IMR-90 (cell line): Measurements from ENCODE around the gene EXT2. TPM values are rescaled to one million over a fixed set of nuclear protein-coding genes. Genes with fewer than 3 reads are reported as not detected.

ENCODE experiments used
- ATAC-seq: fragments of 200-7000 bp; cut with Tn5 transposase; 2 replicates; pipeline ENCODE4 v1.9.1; 2020; ENCODE audit warnings: low read depth, mild to moderate bottlenecking, moderate library complexity
- BruUV-seq: library from RNA; stranded (reverse); fragments of 400-500 nt; replicated peaks from 2 replicates; lab custom pipeline; 2021; lab: Mats Ljungman, UMichigan
- CTCF ChIA-PET: fragments of 300-600 bp; formaldehyde crosslinking; extraction: SDS; loops from one replicate; lab custom pipeline; 2021; ENCODE audit warnings: antibody characterized with exemption; lab: Yijun Ruan, JAX
- POLR2A ChIA-PET: fragments of 300-600 bp; sonication (Branson Sonifier 250); formaldehyde crosslinking; loops from one replicate; lab custom pipeline; 2022; ENCODE audit warnings: antibody characterized with exemption; ENCODE audit not compliant: unreplicated experiment; lab: Charles Lee
- DNase-seq: peaks from one replicate; pipeline ENCODE4 v3.0.0; 2013
- H2AFZ ChIP-seq: replicated peaks from 2 replicates; pipeline ENCODE3; 2013; ENCODE audit warnings: low read length, mild to moderate bottlenecking; ENCODE audit not compliant: poor library complexity
- H2AK5ac ChIP-seq: 2 replicates; pipeline ENCODE4 v1.6.1; 2013; ENCODE audit warnings: low read depth, low read length, inconsistent platforms
- H2AK9ac ChIP-seq: replicated peaks from 2 replicates; pipeline ENCODE3; 2013; ENCODE audit warnings: mild to moderate bottlenecking, low read depth, low read length, moderate library complexity; ENCODE audit not compliant: poor library complexity
- H2BK120ac ChIP-seq: 2 replicates; pipeline ENCODE4 v1.6.1; 2013; ENCODE audit warnings: low read depth, low read length, inconsistent platforms
- H2BK15ac ChIP-seq: 3 replicates; pipeline ENCODE4 v1.6.1; 2013; ENCODE audit warnings: low read depth, low read length, inconsistent platforms
- H2BK20ac ChIP-seq: 2 replicates; pipeline ENCODE4 v1.6.1; 2013; ENCODE audit warnings: low read depth, mild to moderate bottlenecking, inconsistent platforms, low read length, moderate library complexity
- H2BK5ac ChIP-seq: 2 replicates; pipeline ENCODE4 v1.6.1; 2013; ENCODE audit warnings: mild to moderate bottlenecking, low read depth, low read length, inconsistent platforms; ENCODE audit not compliant: poor library complexity, severe bottlenecking
- H3K14ac ChIP-seq: replicated peaks from 2 replicates; pipeline ENCODE4 v1.6.1; 2013; ENCODE audit warnings: low read depth, low read length, inconsistent platforms
- H3K18ac ChIP-seq: 2 replicates; pipeline ENCODE4 v1.6.1; 2013; ENCODE audit warnings: low read depth, low read length, control low read depth
- H3K23ac ChIP-seq: 2 replicates; pipeline ENCODE4 v1.6.1; 2013; ENCODE audit warnings: low read depth, low read length, inconsistent platforms
- H3K27ac ChIP-seq: 2 replicates; pipeline ENCODE4 v1.5.1; 2013; ENCODE audit warnings: mild to moderate bottlenecking, control low read depth, low read length; ENCODE audit not compliant: insufficient read depth
- H3K27me3 ChIP-seq: 2 replicates; pipeline ENCODE4 v1.6.1; 2013; ENCODE audit warnings: low read length; ENCODE audit not compliant: control insufficient read depth, insufficient read depth
- H3K36me3 ChIP-seq: 2 replicates; pipeline ENCODE4 v1.6.1; 2013; ENCODE audit warnings: low read length, mixed read lengths; ENCODE audit not compliant: control insufficient read depth, insufficient read depth
- H3K4ac ChIP-seq: 2 replicates; pipeline ENCODE4 v1.6.1; 2013; ENCODE audit warnings: low read depth, low read length, inconsistent platforms
- H3K4me1 ChIP-seq: 2 replicates; pipeline ENCODE4 v1.6.1; 2013; ENCODE audit warnings: low read length, mixed read lengths; ENCODE audit not compliant: control insufficient read depth, insufficient read depth
- H3K4me2 ChIP-seq: 2 replicates; pipeline ENCODE4 v1.6.1; 2013; ENCODE audit warnings: low read depth, mild to moderate bottlenecking, control low read depth, low read length, moderate library complexity
- H3K4me3 ChIP-seq: 2 replicates; pipeline ENCODE4 v1.5.1; 2013; ENCODE audit warnings: low read depth, mild to moderate bottlenecking, control low read depth, low read length, moderate library complexity; ENCODE audit not compliant: insufficient read depth
- H3K56ac ChIP-seq: 2 replicates; pipeline ENCODE4 v1.6.1; 2013; ENCODE audit warnings: low read length, inconsistent platforms; ENCODE audit not compliant: insufficient read depth; ENCODE audit errors: extremely low read depth
- H3K79me1 ChIP-seq, 2 experiments: 2 replicates each; pipeline ENCODE4 v1.6.1; 2013; ENCODE audit warnings: low read length in 2 of 2, inconsistent platforms in 1 of 2, low read depth in 1 of 2
- H3K9ac ChIP-seq: 2 replicates; pipeline ENCODE4 v1.6.1; 2013; ENCODE audit warnings: low read depth, low read length, control low read depth
- H3K9me1 ChIP-seq: 2 replicates; pipeline ENCODE4 v1.6.1; 2013; ENCODE audit warnings: low read length, inconsistent platforms; ENCODE audit not compliant: insufficient read depth
- H3K9me3 ChIP-seq: 2 replicates; pipeline ENCODE4 v1.6.1; 2013; ENCODE audit warnings: low read length; ENCODE audit not compliant: control insufficient read depth, insufficient read depth
- H4K20me1 ChIP-seq: 2 replicates; pipeline ENCODE4 v1.6.1; 2013; ENCODE audit warnings: low read length, inconsistent platforms; ENCODE audit not compliant: insufficient read depth
- H4K5ac ChIP-seq: 2 replicates; pipeline ENCODE4 v1.6.1; 2013; ENCODE audit warnings: mild to moderate bottlenecking, low read depth, low read length, control low read depth
- H4K8ac ChIP-seq, 2 experiments: 2 replicates each; pipeline ENCODE4 v1.6.1; 2013; ENCODE audit warnings: low read depth in 2 of 2, low read length in 2 of 2, control low read depth in 1 of 2, inconsistent platforms in 1 of 2
- H4K91ac ChIP-seq: 2 replicates; pipeline ENCODE4 v1.6.1; 2013; ENCODE audit warnings: low read depth, low read length, inconsistent platforms; ENCODE audit not compliant: insufficient read depth
- BHLHE40 ChIP-seq: fragments of 150-350 bp; IDR thresholded peaks from 2 replicates; pipeline ENCODE4 v1.6.1; 2016; ENCODE audit warnings: mild to moderate bottlenecking, low read depth, low read length
- CEBPB ChIP-seq: IDR thresholded peaks from 2 replicates; pipeline ENCODE4 v1.6.1; 2012; ENCODE audit warnings: low read depth, low read length, improper control_type of control experiment
- ELK1 ChIP-seq: fragments of 150-350 bp; IDR thresholded peaks from 2 replicates; pipeline ENCODE4 v1.6.1; 2016; ENCODE audit warnings: low read depth, mild to moderate bottlenecking, low read length, moderate library complexity, borderline replicate concordance
- MAFK ChIP-seq: IDR thresholded peaks from 2 replicates; pipeline ENCODE4 v1.6.1; 2012; ENCODE audit warnings: low read depth, low read length, improper control_type of control experiment
- POLR2A ChIP-seq: IDR thresholded peaks from 2 replicates; pipeline ENCODE4 v1.6.1; 2012; ENCODE audit warnings: mild to moderate bottlenecking, low read depth, low read length
- RFX5 ChIP-seq: IDR thresholded peaks from 2 replicates; pipeline ENCODE4 v1.8.0; 2012; ENCODE audit warnings: low read depth, mild to moderate bottlenecking, low read length, moderate library complexity
- WGBS, 2 experiments: methylation state at CpG; one replicate each; pipeline versions ENCODE4 v1.1.5 to v1.1.7; 2013; ENCODE audit warnings: missing lambda C conversion rate in 2 of 2; ENCODE audit not compliant: insufficient read length in 1 of 2; ENCODE audit errors: extremely low coverage in 2 of 2; 5-methylcytosine and 5-hydroxymethylcytosine counted together
- dilution Hi-C: fragments of 300-500 bp; cut with HindIII; formaldehyde crosslinking; loops from one replicate; pipeline ENCODE4 v1.14.3; 2018; ENCODE audit warnings: low sequenced_read_pairs; ENCODE audit not compliant: unreplicated experiment
- in situ Hi-C: fragments of 300-500 bp; cut with MboI; formaldehyde crosslinking; loops from 3 replicates; pipeline ENCODE4 v1.14.3; 2019; ENCODE audit warnings: low sequenced_read_pairs, inconsistent platforms, mixed read lengths
- intact Hi-C: fragments of 100-400 bp; cut with micrococcal nuclease; formaldehyde crosslinking; loops from 2 replicates; pipeline ENCODE4 v1.10.0; 2022
- polyA plus RNA-seq, 3 experiments: library from polyadenylated mRNA; depleted of rRNA; stranded (reverse); fragments of >200 nt; gene quantifications; 2 replicates each; pipeline ENCODE4 v1.2.3, GENCODE V29; 2012; ENCODE audit warnings: low replicate concordance in 1 of 3
- total RNA-seq: library from RNA; depleted of rRNA; stranded (reverse); fragments of >200 nt; gene quantifications from 2 replicates; pipeline ENCODE4 v1.2.3, GENCODE V29; 2012

The EXT2 gene
- total and polyA plus RNA-seq, 2 of the 4 experiments (the other 2 are of a cell fraction): 75.0 to 85.3 TPM

DNA sequence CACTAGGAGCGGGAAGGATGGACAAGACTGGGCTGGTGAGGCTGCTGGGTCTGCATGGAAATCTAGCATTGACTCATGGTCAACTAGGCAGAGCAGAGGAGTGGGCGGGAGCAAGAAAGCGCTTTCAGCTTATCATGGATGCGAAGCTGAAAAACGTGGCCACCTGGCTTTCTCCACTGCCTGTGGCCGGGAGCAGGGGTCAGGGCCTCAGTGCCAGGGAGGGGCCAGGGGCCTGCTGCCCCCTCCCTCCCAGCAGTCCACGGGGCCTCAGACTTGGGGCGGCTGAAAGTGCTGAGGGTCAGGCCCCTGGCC is 168.9 kb downstream of the EXT2 start:
- Histone ChIP-seq H3K36me3 (no peaks in the 10 kb centered on the region), H2BK120ac (no peak overlapping the region)
- no peak for ATAC-seq

More for the DNA sequence above, 168.9 kb downstream of the EXT2 start:
- no peak overlapping the region for H2AFZ ChIP-seq
- ChIA-PET CTCF (no interaction called here), POLR2A (no interaction called here)
- no peak overlapping the region for H4K5ac ChIP-seq
- in situ Hi-C loops (no loop called here), intact Hi-C loops (no loop called here), dilution Hi-C loops (no loop called here)
- no peak overlapping the region for H3K14ac ChIP-seq
- BruUV-seq: no TSS peak
- no peak overlapping the region for H3K4me2 ChIP-seq
- no peak overlapping the region for H2AK5ac ChIP-seq
- no peak overlapping the region for H4K8ac ChIP-seq
- 66% methylated on average over 5 of the region's 8 CpGs; no CpG with 5 or more reads in 1 of the 2 experiments for WGBS, 2 experiments
- no peaks in the 10 kb centered on the region for H3K79me1 ChIP-seq
- no peak overlapping the region for H2BK15ac ChIP-seq
- no peak overlapping the region for H2BK20ac ChIP-seq
- no peaks in the 10 kb centered on the region for H3K9me3 ChIP-seq
- no peak overlapping the region for H3K56ac ChIP-seq
- no peak overlapping the region for H3K27ac ChIP-seq
- no peak for DNase-seq
- H4K20me1 ChIP-seq: no peaks in the 10 kb centered on the region
- H3K27me3 ChIP-seq: peaks cover 2% of the 10 kb centered on the region; the same call in 1 of the 2 replicates
- no peak overlapping the region for H3K4ac ChIP-seq
- H4K91ac ChIP-seq: no peak overlapping the region
- no peak overlapping the region for H3K18ac ChIP-seq
- no peak for TF ChIP-seq POLR2A
- no peak for TF ChIP-seq CEBPB
- TF ChIP-seq RFX5: no peak
- no peak for TF ChIP-seq BHLHE40
- no peak for TF ChIP-seq MAFK
- TF ChIP-seq ELK1: no peak
- peaks cover 2% of the 10 kb centered on the region; the same call in 1 of the 2 replicates for H3K4me1 ChIP-seq
- no peaks in the 10 kb centered on the region; the same call in 1 of the 2 replicates for H3K9me1 ChIP-seq
- no peak overlapping the region for H3K9ac ChIP-seq
- no peak overlapping the region for H3K23ac ChIP-seq
- no peak overlapping the region for H2AK9ac ChIP-seq
- no peak overlapping the region for H3K4me3 ChIP-seq
- no peak overlapping the region for H2BK5ac ChIP-seq
